Dermis blood vessel endothelial cell (primary cell): ENCODE data around the gene FAM3C. TPM values are rescaled to one million over a fixed set of nuclear protein-coding genes. Genes with fewer than 3 reads are reported as not detected.

Experiments
- total RNA-seq: library from RNA; depleted of rRNA; stranded (reverse); fragments of >200 nt; gene quantifications from 2 replicates; pipeline ENCODE4 v1.2.3, GENCODE V29; 2014

FAM3C gene
- total RNA-seq, 1 donor from 2014 or later = 39.8 TPM

Other genes with a start within 250 kb of the FAM3C start
- gene WNT16, start 67.3 kb downstream of the FAM3C start, total RNA-seq = not detected in 2 replicates